GM12878 (cell line): Measurements from ENCODE around the gene TOLLIP. TPM values are rescaled to one million over a fixed set of nuclear protein-coding genes. Genes with fewer than 3 reads are reported as not detected.

Source experiments
- ATAC-seq: fragments of 200-7000 bp; cut with Tn5 transposase; 3 replicates; pipeline ENCODE4 v1.9.1; 2020; ENCODE audit warnings: mild to moderate bottlenecking, moderate library complexity
- BruUV-seq: library from RNA; stranded (reverse); fragments of 400-500 nt; replicated peaks from 2 replicates; lab custom pipeline; 2021; lab: Mats Ljungman, UMichigan
- CTCF ChIA-PET: fragments of 300-600 bp; sonication (Branson Sonifier 250); formaldehyde crosslinking; extraction: SDS; loops from one replicate; lab custom pipeline; 2021; ENCODE audit warnings: inconsistent platforms; lab: Yijun Ruan, JAX
- POLR2A ChIA-PET: fragments of 350-600 bp; formaldehyde crosslinking; extraction: SDS; loops from one replicate; lab custom pipeline; 2021; ENCODE audit warnings: inconsistent platforms; lab: Charles Lee
- RAD21 ChIA-PET: fragments of 300-600 bp; sonication (Branson Sonifier 250); formaldehyde crosslinking; loops from one replicate; lab custom pipeline; 2023; ENCODE audit warnings: antibody characterized with exemption; ENCODE audit not compliant: unreplicated experiment; lab: Charles Lee
- SMC1A ChIA-PET: fragments of 300-600 bp; sonication (Branson Sonifier 250); formaldehyde crosslinking; loops from one replicate; lab custom pipeline; 2023; ENCODE audit not compliant: unreplicated experiment, uncharacterized antibody; lab: Charles Lee
- DNase-seq: peaks from one replicate; pipeline ENCODE4 v3.0.0-alpha.2; 2011; ENCODE audit warnings: low read depth, low spot score
- FAIRE-seq: peaks from 3 replicates; lab custom pipeline; 2011; peaks lifted over from hg19 to GRCh38; lab: Jason Lieb, UNC
- H2AFZ ChIP-seq: 2 replicates; pipeline ENCODE4 v1.6.0; 2011; ENCODE audit warnings: low read depth, low read length, control low read depth; ENCODE audit not compliant: control insufficient read depth
- H3K27ac ChIP-seq: 2 replicates; pipeline ENCODE4 v1.5.1; 2011; ENCODE audit warnings: control low read depth; ENCODE audit not compliant: control insufficient read depth, insufficient read depth
- H3K27me3 ChIP-seq, 2 experiments: replicated peaks in 1 of 2; 2 replicates each; pipeline versions ENCODE4 v1.6.0 to v1.6.1; 2011; ENCODE audit warnings: low read length in 1 of 2; ENCODE audit not compliant: control insufficient read depth in 2 of 2, insufficient read depth in 2 of 2
- H3K36me3 ChIP-seq, 2 experiments: 2 replicates each; pipeline ENCODE4 v1.5.1; 2011; ENCODE audit warnings: low read length in 1 of 2; ENCODE audit not compliant: control insufficient read depth in 2 of 2, insufficient read depth in 2 of 2
- H3K4me1 ChIP-seq: 2 replicates; pipeline ENCODE4 v1.6.1; 2011; ENCODE audit warnings: mild to moderate bottlenecking, low read length, moderate library complexity, mixed read lengths; ENCODE audit not compliant: control insufficient read depth, insufficient read depth
- H3K4me2 ChIP-seq: 2 replicates; pipeline ENCODE4 v1.6.0; 2011; ENCODE audit warnings: control low read depth; ENCODE audit not compliant: control insufficient read depth, insufficient read depth
- H3K4me3 ChIP-seq: fragments of 200-600 bp; sonication (generic); 2 replicates; pipeline ENCODE4 v1.5.1; 2016
- H3K79me2 ChIP-seq: 2 replicates; pipeline ENCODE4 v1.6.0; 2011; ENCODE audit warnings: low read length; ENCODE audit not compliant: control insufficient read depth, insufficient read depth
- H3K9ac ChIP-seq: 2 replicates; pipeline ENCODE4 v1.8.0; 2011; ENCODE audit warnings: low read length, control low read depth, mixed read lengths; ENCODE audit not compliant: control insufficient read depth, insufficient read depth
- H3K9me3 ChIP-seq: replicated peaks from 3 replicates; pipeline ENCODE4 v1.5.1; 2011; ENCODE audit warnings: mild to moderate bottlenecking, low read length; ENCODE audit not compliant: control insufficient read depth, insufficient read depth
- H4K20me1 ChIP-seq: 2 replicates; pipeline ENCODE4 v1.6.0; 2011; ENCODE audit not compliant: control insufficient read depth, insufficient read depth
- KAT2A ChIP-seq: conservative IDR thresholded peaks from 2 replicates; pipeline ENCODE4 v1.6.1; 2011; ENCODE audit warnings: low read depth, low read length; ENCODE audit not compliant: control insufficient read depth
- MEF2B ChIP-seq: fragments of 450-650 bp; IDR thresholded peaks from 2 replicates; pipeline ENCODE4 v1.6.1; 2018; ENCODE audit warnings: mild to moderate bottlenecking, moderate library complexity; ENCODE audit not compliant: partially characterized antibody, poor library complexity, severe bottlenecking
- MXI1 ChIP-seq: fragments of 150-350 bp; IDR thresholded peaks from 2 replicates; pipeline ENCODE4 v1.6.1; 2011; ENCODE audit warnings: low read depth, mild to moderate bottlenecking, inconsistent platforms, low read length, improper control_type of control experiment
- POLR2A ChIP-seq: IDR thresholded peaks from 2 replicates; pipeline ENCODE4 v1.6.1; 2011; ENCODE audit warnings: low read depth, mild to moderate bottlenecking, low read length
- WGBS: methylation state at CpG from one replicate; pipeline ENCODE4 v1.1.6; 2016; ENCODE audit warnings: low lambda C conversion rate; ENCODE audit not compliant: insufficient replicate concordance, insufficient coverage; ENCODE audit errors: missing lambda C conversion rate; 5-methylcytosine and 5-hydroxymethylcytosine counted together
- in situ Hi-C: fragments of 300-500 bp; cut with MboI; formaldehyde crosslinking; loops from 9 replicates; pipeline ENCODE4 v1.14.3; 2018; ENCODE audit warnings: mixed read lengths
- intact Hi-C: fragments of 100-400 bp; cut with micrococcal nuclease; formaldehyde crosslinking; loops from one replicate; pipeline ENCODE4 v1.14.2; 2022; ENCODE audit not compliant: unreplicated experiment
- polyA plus RNA-seq, 11 experiments: library from polyadenylated mRNA; depleted of rRNA in 4 of 11; unstranded in 6 of 11; stranded (reverse) in 5 of 11; fragments of >200 nt; fragmentation: Nextera tagmentation in 4 of 11; fragmentation: Illumina TruSeq in 1 of 11; extraction: Ambion mirVana in 4 of 11; extraction: Trizol in 1 of 11; gene quantifications; 1 replicate in 1 of 11; 2 replicates in 10 of 11; pipeline versions ENCODE4 v1.2.1 to v1.2.3, GENCODE V29; 2011 to 2016; ENCODE audit warnings: inconsistent platforms in 2 of 11, missing spikeins in 2 of 11, low read depth in 1 of 11
- total RNA-seq, 4 experiments: library from RNA; depleted of rRNA in 3 of 4; stranded (reverse); fragments of >200 nt in 3 of 4; fragmentation: Illumina TruSeq in 1 of 4; extraction: Trizol in 1 of 4; gene quantifications; 2 replicates each; pipeline versions ENCODE4 v1.2.1 to v1.2.3, GENCODE V29; 2013 to 2021

The TOLLIP gene
- total and polyA plus RNA-seq, 10 of the 15 experiments (the other 5 are each of a cell fraction or from before 2014, with no cell fraction given): 0.47 to 39.5 (median 21.6) TPM

- POLR2A ChIA-PET: no interaction called here
- no peak for FAIRE-seq
These were observed 27.6 kb upstream of the TOLLIP start for GRCh38 chr11:1336836-1337646.

GRCh38 chr11:1335811-1336761 lies 26.7 kb upstream of the TOLLIP start:
- no peaks in the 10 kb centered on the region; the same call in 2 of the 3 replicates for H3K9me3 ChIP-seq
- H4K20me1 ChIP-seq: no peaks in the 10 kb centered on the region
- in situ Hi-C loops: no loop called here
- ChIA-PET CTCF (no interaction called here), SMC1A (no interaction called here), RAD21 (no interaction called here), POLR2A (no interaction called here)
- under 1% methylated on average over 32 of the region's 66 CpGs for WGBS
- peak; percentile 53 for TF ChIP-seq POLR2A
- TF ChIP-seq MEF2B: peak; percentile 27
- TF ChIP-seq MXI1: no peak
- H3K4me2 ChIP-seq: peak overlapping the region; percentile 100
- peaks cover 8% of the 10 kb centered on the region for H3K4me1 ChIP-seq
- ATAC-seq: peak; percentile 64
- H3K4me3 ChIP-seq: peak overlapping the region; percentile 50
- BruUV-seq: no TSS peak
- DNase-seq: no peak
- H3K27ac ChIP-seq: no peak overlapping the region; the same call in 1 of the 2 replicates
- FAIRE-seq: no peak
- H3K36me3 ChIP-seq: no peaks in the 10 kb centered on the region
- peak overlapping the region; percentile 27; the same call in 1 of the 2 replicates for H3K9ac ChIP-seq
- H3K79me2 ChIP-seq: no peaks in the 10 kb centered on the region
- no peaks in the 10 kb centered on the region for H3K27me3 ChIP-seq
- peak overlapping the region; percentile 65 for H2AFZ ChIP-seq
- intact Hi-C loops: no loop called here

More at GRCh38 chr11:1336836-1337646, 27.6 kb upstream of the TOLLIP start:
- ChIA-PET CTCF (no interaction called here), SMC1A (no interaction called here)
- H3K4me3 ChIP-seq: no peak overlapping the region
- H3K9ac ChIP-seq: no peak overlapping the region
- H2AFZ ChIP-seq: no peak overlapping the region
- no peak overlapping the region for H3K27ac ChIP-seq
- H3K27me3 ChIP-seq: no peaks in the 10 kb centered on the region
- H3K4me1 ChIP-seq: peaks cover 8% of the 10 kb centered on the region
- in situ Hi-C loops: no loop called here
- WGBS: 64% methylated on average over 38 of the region's 95 CpGs
- TF ChIP-seq KAT2A: no peak
- TF ChIP-seq, all 136 proteins: peak for 0
- H3K9me3 ChIP-seq: no peaks in the 10 kb centered on the region; the same call in 2 of the 3 replicates
- no peaks in the 10 kb centered on the region for H3K79me2 ChIP-seq
- ATAC-seq (no peak), DNase-seq (no peak)
- RAD21 ChIA-PET: no interaction called here
- H4K20me1 ChIP-seq: no peaks in the 10 kb centered on the region
- no peaks in the 10 kb centered on the region for H3K36me3 ChIP-seq
- intact Hi-C loops: no loop called here
- no TSS peak for BruUV-seq
- H3K4me2 ChIP-seq: no peak overlapping the region
